Heart right ventricle (tissue), 16 donors: ENCODE results near the gene MYO15A. TPM values are rescaled to one million over a fixed set of nuclear protein-coding genes. Genes with fewer than 3 reads are reported as not detected.

Source experiments
- ATAC-seq, 8 donors: fragments of 200-7000 bp; cut with Tn5 transposase; one replicate each; pipeline ENCODE4 v1.9.1; 2020; ENCODE audit warnings: mild to moderate bottlenecking in 8 of 8, moderate library complexity in 8 of 8, moderate number of reproducible peaks in 1 of 8
- DNase-seq, 2 donors: peaks; one replicate each; pipeline ENCODE4 v3.0.0-alpha.2; 2020
- H3K27ac ChIP-seq, 10 donors: fragments of 200-600 bp; sonication (generic) in 2 of 10; one replicate each; pipeline versions ENCODE4 v1.5.0 to v1.8.0; 2020 to 2022; ENCODE audit warnings: mild to moderate bottlenecking in 3 of 10
- H3K27me3 ChIP-seq, 7 donors: fragments of 200-600 bp; one replicate each; pipeline ENCODE4 v1.8.0; 2021 to 2022; ENCODE audit warnings: mild to moderate bottlenecking in 2 of 7
- H3K36me3 ChIP-seq, 9 donors: fragments of 200-600 bp; sonication (generic) in 1 of 9; one replicate each; pipeline versions ENCODE4 v1.5.0 to v1.8.0; 2020 to 2022; ENCODE audit warnings: mild to moderate bottlenecking in 2 of 9
- H3K4me1 ChIP-seq, 9 donors: fragments of 200-600 bp; sonication (generic) in 1 of 9; one replicate each; pipeline versions ENCODE4 v1.5.0 to v1.8.0; 2020 to 2022; ENCODE audit warnings: mild to moderate bottlenecking in 4 of 9
- H3K4me3 ChIP-seq, 10 donors: fragments of 200-600 bp; sonication (generic) in 2 of 10; one replicate each; pipeline versions ENCODE4 v1.5.0 to v1.8.0; 2020 to 2022; ENCODE audit warnings: mild to moderate bottlenecking in 7 of 10, moderate library complexity in 2 of 10
- H3K9me3 ChIP-seq, 11 donors: fragments of 200-600 bp in 10 of 11; sonication (generic) in 2 of 11; one replicate each; pipeline versions ENCODE4 v1.5.0 to v1.8.0; 2013 to 2022; ENCODE audit warnings: mild to moderate bottlenecking in 2 of 11, control low read depth in 1 of 11, moderate library complexity in 1 of 11
- CTCF ChIP-seq, 9 donors: fragments of 200-600 bp; sonication (generic) in 2 of 9; IDR thresholded peaks; one replicate each; pipeline versions ENCODE4 v1.5.0 to v1.8.0; 2021 to 2022; ENCODE audit warnings: antibody characterized with exemption in 9 of 9, mild to moderate bottlenecking in 5 of 9, moderate library complexity in 1 of 9
- WGBS, 2 donors: extraction: QIAGEN DNeasy Blood & Tissue Kit; methylation state at CpG; one replicate each; pipeline ENCODE4 v1.1.7; 2013; ENCODE audit warnings: inconsistent platforms in 1 of 2; 5-methylcytosine and 5-hydroxymethylcytosine counted together
- intact Hi-C, 10 donors: fragments of 100-400 bp; cut with DNase I; formaldehyde crosslinking; loops; one replicate each; pipeline versions ENCODE4 v1.11.1 to v1.14.2; 2022
- polyA plus RNA-seq, 2 donors: library from polyadenylated mRNA; stranded (reverse); fragments of 200-250 nt; gene quantifications; one replicate each; pipeline ENCODE4 v1.2.3, GENCODE V29; 2013
- total RNA-seq, 10 donors: library from RNA; stranded (reverse); fragmentation: NEBNext Ultra II Directional in 3 of 10; extraction: Animal tissue kit (Norgen Biotek cat#: 25700) in 3 of 10; gene quantifications; one replicate each; pipeline versions ENCODE4 v1.2.1 to v1.2.4, GENCODE V29; 2021 to 2023
- donor health status: Arrhythmogenic right ventricular cardiomyopathy.
- donor health status: ischemic (EF 13 %, LVEDD 7.1; RV severe dilation, severe dysfunction).
- donor health status: healthy with polysubstance abuse.
- donor health status: DM: no; HTN: yes; CAD: no.
- donor health status: DM: no; HTN: no; CAD: no.
- donor health status: ischemic (EF 25% LVEDD 6.9; RV normal size, moderate dysfunction).
- donor health status: ischemic (EF 25% LVEDD 5.7; RV mildly dilated, moderate dysfunction).
- donor health status: healthy.
- donor health status: DM: yes; HTN: yes; CAD: no.
- donor health status: Ischemic cardiomyopathy.
- donor health status: ischemic (EF 35%, LVEDD 5.7; RV mildly dilated, moderate dysfunction).
- donor health status: nonischemic (EF 11% LVEDD 7.7; RV severe dilation, severe dysfunction).
- donor health status: DM: yes; HTN: yes; CAD: no.
- donor health status: PGD.
- donor health status: ischemic (EF 29% LVEDD 5.4; RV normal size, mild dysfunction).
- donor health status: nonischemic (EF 23%, LVEDD 6.1; RV moderate dilation, normal function).

Gene MYO15A
- total and polyA plus RNA-seq, 12 donors, result 0.11 to 1.2 (median 0.27) TPM; not detected in 3

GRCh38 chr17:18161207-18162145, 52.9 kb downstream of the MYO15A start:
- Histone ChIP-seq H3K36me3 (no peaks in the 10 kb centered on the region), H3K27me3 (no peaks in the 10 kb centered on the region), H3K4me1 (peaks cover 0 to 21% (median 7%) of the 10 kb centered on the region in 9 donors), H3K9me3 (no peaks in the 10 kb centered on the region), H3K27ac (no peak overlapping the region), H3K4me3 (no peak overlapping the region)
- WGBS, 2 donors, result 72 to 79% methylated on average over 12 of the region's 12 CpGs
- DNase-seq (no peak), ATAC-seq (no peak)
- TF ChIP-seq CTCF (IDR thresholded peaks at IDR 0.05), result no peak
- intact Hi-C loops, result no loop called here

GRCh38 chr17:18163547-18163946, 55.0 kb downstream of the MYO15A start:
- no peak for TF ChIP-seq CTCF (IDR thresholded peaks at IDR 0.05)
- intact Hi-C loops, result no loop called here
- WGBS, 2 donors, result 72 to 79% methylated on average over 7 of the region's 7 CpGs
- H3K36me3 ChIP-seq, result no peaks in the 10 kb centered on the region
- DNase-seq (no peak), ATAC-seq (no peak)
- H3K27ac ChIP-seq, result no peak overlapping the region
- H3K27me3 ChIP-seq, result no peaks in the 10 kb centered on the region
- H3K4me1 ChIP-seq, result peaks cover 0 to 9% (median 3%) of the 10 kb centered on the region in 9 donors
- no peak overlapping the region for H3K4me3 ChIP-seq
- no peaks in the 10 kb centered on the region for H3K9me3 ChIP-seq

GRCh38 chr17:18166894-18167293, 58.3 kb downstream of the MYO15A start:
- intact Hi-C loops, result no loop called here
- no peak overlapping the region for H3K4me3 ChIP-seq
- ATAC-seq, result no peak
- no peak overlapping the region for H3K27ac ChIP-seq
- no peaks in the 10 kb centered on the region for H3K9me3 ChIP-seq
- H3K27me3 ChIP-seq, result no peaks in the 10 kb centered on the region
- WGBS, 2 donors, result 59 to 61% methylated on average over 5 of the region's 5 CpGs
- H3K36me3 ChIP-seq, result no peaks in the 10 kb centered on the region
- no peak for DNase-seq
- TF ChIP-seq CTCF (IDR thresholded peaks at IDR 0.05), result no peak
- H3K4me1 ChIP-seq, result no peaks in the 10 kb centered on the region

- ATAC-seq (no peak), DNase-seq (no peak)
- H3K4me1 ChIP-seq, result no peaks in the 10 kb centered on the region
- H3K9me3 ChIP-seq, result no peaks in the 10 kb centered on the region
- WGBS, 2 donors, result 89 to 94% methylated on average over 10 of the region's 10 CpGs
- no peak overlapping the region for H3K27ac ChIP-seq
- H3K36me3 ChIP-seq, result no peaks in the 10 kb centered on the region
- intact Hi-C loops, result no loop called here
- no peak for TF ChIP-seq CTCF (IDR thresholded peaks at IDR 0.05)
- H3K4me3 ChIP-seq, result no peak overlapping the region
- H3K27me3 ChIP-seq, result no peaks in the 10 kb centered on the region
Measured at GRCh38 chr17:18167421-18167820, 58.9 kb downstream of the MYO15A start.
